Pancreas (tissue), 10 donors: ENCODE measurements around the gene MPDU1. TPM values are rescaled to one million over a fixed set of nuclear protein-coding genes. Genes with fewer than 3 reads are reported as not detected.

ENCODE experiments used
- ATAC-seq, 4 donors: fragments of 200-7000 bp; cut with Tn5 transposase; one replicate each; pipeline versions ENCODE4 v1.8.0 to v1.9.1; 2020; ENCODE audit warnings: mild to moderate bottlenecking in 4 of 4, moderate library complexity in 4 of 4
- DNase-seq, 6 donors: peaks; one replicate each; pipeline ENCODE4 v3.0.0-alpha.2; 2020
- FAIRE-seq: peaks from 2 replicates; lab custom pipeline; 2012; peaks lifted over from hg19 to GRCh38; lab: Jason Lieb, UNC
- H3K27ac ChIP-seq, 4 donors: fragments of 200-600 bp; sonication (generic); 1 replicate in 3 of 4; 2 replicates in 1 of 4; pipeline versions ENCODE4 v1.5.0 to v1.8.0; 2020
- H3K27me3 ChIP-seq, 4 donors: fragments of 200-600 bp; one replicate each; pipeline ENCODE4 v1.8.0; 2021
- H3K36me3 ChIP-seq, 3 donors: fragments of 200-600 bp; sonication (generic) in 1 of 3; one replicate each; pipeline versions ENCODE4 v1.5.0 to v1.8.0; 2020 to 2021
- H3K4me1 ChIP-seq, 3 donors: fragments of 200-600 bp; one replicate each; pipeline ENCODE4 v1.8.0; 2021
- H3K4me3 ChIP-seq, 4 donors: fragments of 200-600 bp; sonication (generic) in 2 of 4; one replicate each; pipeline versions ENCODE4 v1.5.0 to v1.8.0; 2020 to 2021
- H3K9me3 ChIP-seq, 4 donors: fragments of 200-600 bp; one replicate each; pipeline ENCODE4 v1.8.0; 2021
- WGBS, 2 donors: extraction: QIAGEN DNeasy Blood & Tissue Kit; methylation state at CpG; one replicate each; pipeline ENCODE4 v1.1.7; 2013; 5-methylcytosine and 5-hydroxymethylcytosine counted together
- intact Hi-C, 3 donors: fragments of 100-400 bp; cut with DNase I; formaldehyde crosslinking; loops; one replicate each; pipeline versions ENCODE4 v1.11.1 to v1.14.2; 2022
- polyA plus RNA-seq, 2 donors: library from polyadenylated mRNA; stranded (reverse); fragments of 200-250 nt; gene quantifications; one replicate each; pipeline ENCODE4 v1.2.3, GENCODE V29; 2013
- total RNA-seq, 6 donors: library from RNA; stranded (reverse); fragmentation: NEBNext Ultra II Directional in 4 of 6; extraction: Animal tissue kit (Norgen Biotek cat#: 25700) in 4 of 6; gene quantifications; one replicate each; pipeline versions ENCODE4 v1.2.1 to v1.2.4, GENCODE V29; 2021 to 2023
- TF ChIP-seq, protein P1 (sequence below), 4 donors: fragments of 200-600 bp; sonication (generic) in 3 of 4; IDR thresholded peaks; one replicate each; pipeline versions ENCODE4 v1.5.0 to v1.8.0; 2021; ENCODE audit warnings: antibody characterized with exemption in 4 of 4
- donor health status: healthy with polysubstance abuse.
- donor health status: DM: no; HTN: no; CAD: no; lungs with moderate emphysema.
- donor health status: DM: no; HTN: no; CAD: no.
- donor health status: control.
- donor health status: control.
- donor health status: Bipolar disorder and iron deficiency.
- donor health status: DM: yes; HTN: yes; CAD: no.
- donor health status: DM: no; HTN: no; CAD: no.
- donor health status: DM: no; HTN: no; CAD: no.
- donor health status: DM: yes; HTN: yes; CAD: no.

The MPDU1 gene
- total and polyA plus RNA-seq, 8 donors: 12.3 to 48.2 (median 20.7) TPM

DNA sequence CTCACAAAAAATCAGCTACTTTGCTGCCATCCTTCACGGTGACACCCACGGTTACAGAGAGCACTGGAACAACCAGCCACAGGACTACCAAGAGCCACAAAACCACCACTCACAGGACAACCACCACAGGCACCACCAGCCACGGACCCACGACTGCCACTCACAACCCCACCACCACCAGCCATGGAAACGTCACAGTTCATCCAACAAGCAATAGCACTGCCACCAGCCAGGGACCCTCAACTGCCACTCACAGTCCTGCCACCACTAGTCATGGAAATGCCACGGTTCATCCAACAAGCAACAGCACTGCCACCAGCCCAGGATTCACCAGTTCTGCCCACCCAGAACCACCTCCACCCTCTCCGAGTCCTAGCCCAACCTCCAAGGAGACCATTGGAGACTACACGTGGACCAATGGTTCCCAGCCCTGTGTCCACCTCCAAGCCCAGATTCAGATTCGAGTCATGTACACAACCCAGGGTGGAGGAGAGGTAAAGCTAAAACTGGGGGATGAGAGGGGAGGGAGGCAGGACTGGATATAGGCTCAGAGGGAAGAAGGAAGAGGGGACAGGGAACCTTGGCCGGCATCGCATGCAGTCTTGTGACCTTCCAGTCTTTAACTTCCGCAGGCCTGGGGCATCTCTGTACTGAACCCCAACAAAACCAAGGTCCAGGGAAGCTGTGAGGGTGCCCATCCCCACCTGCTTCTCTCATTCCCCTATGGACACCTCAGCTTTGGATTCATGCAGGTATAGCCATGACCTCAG lies 3.6 kb upstream of the MPDU1 start:
- Histone ChIP-seq H3K27ac (peak overlapping the region; percentile 7 to 83 (median 62)), H3K36me3 (peaks cover 18 to 34% (median 33%) of the 10 kb centered on the region in 3 donors), H3K27me3 (no peaks in the 10 kb centered on the region), H3K4me3 (peak overlapping the region in 1 of 4 donors; percentile 15), H3K4me1 (peaks cover 12 to 46% (median 16%) of the 10 kb centered on the region in 3 donors), H3K9me3 (no peaks in the 10 kb centered on the region)
- ATAC-seq (no peak), DNase-seq (no peak), FAIRE-seq (no peak)
- TF ChIP-seq, protein P1, sequence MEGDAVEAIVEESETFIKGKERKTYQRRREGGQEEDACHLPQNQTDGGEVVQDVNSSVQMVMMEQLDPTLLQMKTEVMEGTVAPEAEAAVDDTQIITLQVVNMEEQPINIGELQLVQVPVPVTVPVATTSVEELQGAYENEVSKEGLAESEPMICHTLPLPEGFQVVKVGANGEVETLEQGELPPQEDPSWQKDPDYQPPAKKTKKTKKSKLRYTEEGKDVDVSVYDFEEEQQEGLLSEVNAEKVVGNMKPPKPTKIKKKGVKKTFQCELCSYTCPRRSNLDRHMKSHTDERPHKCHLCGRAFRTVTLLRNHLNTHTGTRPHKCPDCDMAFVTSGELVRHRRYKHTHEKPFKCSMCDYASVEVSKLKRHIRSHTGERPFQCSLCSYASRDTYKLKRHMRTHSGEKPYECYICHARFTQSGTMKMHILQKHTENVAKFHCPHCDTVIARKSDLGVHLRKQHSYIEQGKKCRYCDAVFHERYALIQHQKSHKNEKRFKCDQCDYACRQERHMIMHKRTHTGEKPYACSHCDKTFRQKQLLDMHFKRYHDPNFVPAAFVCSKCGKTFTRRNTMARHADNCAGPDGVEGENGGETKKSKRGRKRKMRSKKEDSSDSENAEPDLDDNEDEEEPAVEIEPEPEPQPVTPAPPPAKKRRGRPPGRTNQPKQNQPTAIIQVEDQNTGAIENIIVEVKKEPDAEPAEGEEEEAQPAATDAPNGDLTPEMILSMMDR (IDR thresholded peaks at IDR 0.05): no peak
- WGBS, 2 donors: 65 to 75% methylated on average over 12 of the region's 12 CpGs
- intact Hi-C loops: loop anchor here in 1 of 3 donors (10.0 kb wide), 1 partner anchor 225 kb away; the partner anchor contains the start of genes KCTD11 and TMEM95

DNA sequence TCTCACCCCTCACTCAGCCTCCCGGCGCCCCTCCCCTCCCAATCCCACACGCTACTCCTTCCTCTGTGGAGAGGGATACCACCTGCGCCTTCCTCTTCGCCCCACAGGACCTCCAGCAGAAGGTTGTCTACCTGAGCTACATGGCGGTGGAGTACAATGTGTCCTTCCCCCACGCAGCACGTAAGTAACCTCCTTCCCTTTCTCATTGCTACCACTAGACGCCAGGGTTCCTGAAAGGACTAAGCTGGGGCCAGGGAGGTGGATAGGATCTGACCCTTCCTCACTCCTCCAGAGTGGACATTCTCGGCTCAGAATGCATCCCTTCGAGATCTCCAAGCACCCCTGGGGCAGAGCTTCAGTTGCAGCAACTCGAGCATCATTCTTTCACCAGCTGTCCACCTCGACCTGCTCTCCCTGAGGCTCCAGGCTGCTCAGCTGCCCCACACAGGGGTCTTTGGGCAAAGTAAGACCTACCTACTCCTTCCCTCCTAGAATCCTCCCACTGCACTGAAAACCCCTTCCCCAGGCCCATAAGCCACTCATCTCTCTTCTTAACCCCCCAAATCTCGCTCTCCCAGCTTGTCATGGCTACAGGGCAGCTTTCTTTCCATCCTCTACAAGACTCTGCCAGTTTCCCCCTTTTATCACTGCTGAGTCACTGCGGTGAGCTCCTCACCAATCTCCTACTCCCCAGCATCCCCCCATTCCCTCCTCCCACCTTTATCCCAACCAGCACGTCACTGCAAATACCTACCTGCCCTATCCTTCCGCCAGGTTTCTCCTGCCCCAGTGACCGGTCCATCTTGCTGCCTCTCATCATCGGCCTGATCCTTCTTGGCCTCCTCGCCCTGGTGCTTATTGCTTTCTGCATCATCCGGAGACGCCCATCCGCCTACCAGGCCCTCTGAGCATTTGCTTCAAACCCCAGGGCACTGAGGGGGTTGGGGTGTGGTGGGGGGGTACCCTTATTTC lies 2.8 kb upstream of the MPDU1 start:
- FAIRE-seq (no peak), ATAC-seq (no peak), DNase-seq (peak in 1 of 6 donors; percentile 32)
- intact Hi-C loops: loop anchor here in 1 of 3 donors (10.0 kb wide), 1 partner anchor 226 kb away; the partner anchor contains the start of genes KCTD11 and TMEM95
- H3K4me3 ChIP-seq: peak overlapping the region in 1 of 4 donors; percentile 15
- H3K27ac ChIP-seq: peak overlapping the region in 2 of 4 donors; percentile 28 to 78
- TF ChIP-seq, protein P1 (IDR thresholded peaks at IDR 0.05): no peak
- peaks cover 16 to 25% (median 24%) of the 10 kb centered on the region in 3 donors for H3K36me3 ChIP-seq
- no peaks in the 10 kb centered on the region for H3K9me3 ChIP-seq
- H3K27me3 ChIP-seq: no peaks in the 10 kb centered on the region
- WGBS, 2 donors: 80 to 84% methylated on average over 23 of the region's 23 CpGs
- peaks cover 10 to 38% (median 11%) of the 10 kb centered on the region in 3 donors for H3K4me1 ChIP-seq

DNA sequence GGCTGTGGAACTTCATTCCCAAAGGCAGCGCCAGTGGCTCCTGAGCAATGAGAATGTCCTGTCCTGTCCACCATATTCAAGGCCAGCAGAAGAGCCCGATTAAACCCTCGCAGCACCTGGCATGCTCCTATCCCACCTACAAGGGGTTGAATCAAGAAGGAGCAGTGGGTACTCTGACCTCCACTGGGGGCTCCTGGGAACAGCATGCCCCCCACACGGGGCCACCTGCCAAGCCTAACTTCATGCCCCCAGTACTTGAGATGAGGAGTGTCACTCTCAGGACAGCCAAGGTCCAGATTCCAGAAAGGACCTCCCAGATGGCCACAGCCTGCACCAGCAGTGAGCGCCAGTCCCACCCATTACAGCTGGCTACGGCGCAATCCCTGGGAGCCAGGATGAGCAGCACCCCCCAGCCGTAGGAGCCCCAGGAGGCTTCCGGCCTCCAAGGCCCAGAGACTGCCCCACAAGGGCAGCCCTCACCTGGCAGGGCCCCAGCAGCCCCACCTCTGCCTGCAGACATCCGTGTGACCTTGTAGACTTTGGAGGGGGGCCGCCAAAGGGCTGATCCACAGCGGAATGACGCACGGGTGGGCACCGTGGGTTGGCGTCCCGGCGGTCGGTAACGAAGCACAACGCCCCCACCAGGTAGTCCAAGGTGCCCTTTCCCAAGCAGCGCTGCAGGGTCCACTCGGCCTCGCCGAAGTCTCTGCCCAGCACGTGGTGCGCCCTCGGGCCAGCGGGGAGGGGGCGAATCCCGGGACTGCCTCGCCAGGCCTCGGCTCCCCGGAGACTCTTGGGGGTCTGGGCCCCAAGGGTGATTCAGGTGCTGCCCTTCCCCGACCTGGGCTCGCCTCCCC lies 1.0 kb upstream of the MPDU1 start:
- DNase-seq (peak in 3 of 6 donors; percentile 63 to 88 (median 74)), FAIRE-seq (no peak), ATAC-seq (no peak)
- H3K36me3 ChIP-seq: peaks cover 6 to 8% (median 7%) of the 10 kb centered on the region in 3 donors
- no peaks in the 10 kb centered on the region for H3K9me3 ChIP-seq
- 84 to 86% methylated on average over 33 to 36 of the region's 36 CpGs for WGBS, 2 donors
- H3K27ac ChIP-seq: peak overlapping the region; percentile 86 to 97 (median 95)
- H3K4me3 ChIP-seq: peak overlapping the region in 3 of 4 donors; percentile 32 to 52 (median 48)
- H3K4me1 ChIP-seq: peaks cover 10 to 29% (median 11%) of the 10 kb centered on the region in 3 donors
- TF ChIP-seq, protein P1 (IDR thresholded peaks at IDR 0.05): no peak
- H3K27me3 ChIP-seq: no peaks in the 10 kb centered on the region
- intact Hi-C loops: loop anchor here in 1 of 3 donors (10.0 kb wide), 1 partner anchor 228 kb away; the partner anchor contains the start of genes KCTD11 and TMEM95
